K562 (cell line): ENCODE data around the gene ATP2A2. TPM values are rescaled to one million over a fixed set of nuclear protein-coding genes. Genes with fewer than 3 reads are reported as not detected.

Experiments
- EP300 ChIP-seq: IDR thresholded peaks from 2 replicates; pipeline ENCODE4 v1.6.1; 2012; ENCODE audit warnings: low read length, improper control_type of control experiment
- FOXM1 ChIP-seq, 2 experiments: fragments of 450-650 bp in 1 of 2; sonication (generic) in 1 of 2; formaldehyde crosslinking in 1 of 2; IDR thresholded peaks; 2 replicates each; pipeline versions ENCODE4 v1.6.1 to v1.9.0; 2017 to 2022; ENCODE audit warnings: low read depth in 2 of 2, mild to moderate bottlenecking in 2 of 2, missing genetic modification reagents in 1 of 2, moderate library complexity in 1 of 2
- HDAC3 ChIP-seq: fragments of 450-650 bp; IDR thresholded peaks from 2 replicates; pipeline ENCODE4 v1.6.1; 2018; ENCODE audit warnings: borderline replicate concordance, mild to moderate bottlenecking, moderate library complexity; ENCODE audit not compliant: partially characterized antibody
- HEY1 ChIP-seq: fragments of 250-450 bp; sonication (Bioruptor Pico); IDR thresholded peaks from 2 replicates; pipeline ENCODE4 v1.5.0; 2020; ENCODE audit warnings: mild to moderate bottlenecking, moderate library complexity, borderline replicate concordance
- HNRNPL ChIP-seq: fragments of 200-400 bp; formaldehyde crosslinking; IDR thresholded peaks from 2 replicates; pipeline ENCODE4 v1.6.1; 2017; ENCODE audit warnings: low read depth, mild to moderate bottlenecking, low read length
- ILF3 ChIP-seq: fragments of 450-650 bp; IDR thresholded peaks from 2 replicates; pipeline ENCODE4 v1.6.1; 2018; ENCODE audit warnings: antibody characterized with exemption, mild to moderate bottlenecking, moderate library complexity, borderline replicate concordance
- MECOM ChIP-seq: fragments of 250-450 bp; sonication (Bioruptor Pico); IDR thresholded peaks from 2 replicates; pipeline ENCODE4 v1.8.0; 2022; ENCODE audit warnings: inconsistent platforms
- MXI1 ChIP-seq: IDR thresholded peaks from 2 replicates; pipeline ENCODE4 v1.6.1; 2011; ENCODE audit warnings: low read depth, mild to moderate bottlenecking, improper control_type of control experiment, low read length
- NBN ChIP-seq: fragments of 450-650 bp; IDR thresholded peaks from 2 replicates; pipeline ENCODE4 v1.6.1; 2016; ENCODE audit warnings: low read depth, mild to moderate bottlenecking
- NFE2L1 ChIP-seq: fragments of 450-650 bp; IDR thresholded peaks from 2 replicates; pipeline ENCODE4 v1.6.1; 2016; ENCODE audit warnings: missing genetic modification characterization, low read depth, mild to moderate bottlenecking, missing compliant biosample characterization, moderate library complexity, borderline replicate concordance
- NFXL1 ChIP-seq: fragments of 450-650 bp; formaldehyde crosslinking; IDR thresholded peaks from 2 replicates; pipeline ENCODE4 v1.4.0; 2021; ENCODE audit warnings: mild to moderate bottlenecking
- RHOXF2B ChIP-seq: fragments of 250-450 bp; sonication (Bioruptor Pico); conservative IDR thresholded peaks from 2 replicates; pipeline ENCODE4 v1.5.1; 2021
- SMARCA5 ChIP-seq: fragments of 450-650 bp; IDR thresholded peaks from 2 replicates; pipeline ENCODE4 v1.6.1; 2016
- SRSF3 ChIP-seq: fragments of 200-400 bp; formaldehyde crosslinking; IDR thresholded peaks from 2 replicates; pipeline ENCODE4 v1.6.1; 2016; ENCODE audit warnings: mild to moderate bottlenecking, low read length, moderate library complexity; ENCODE audit not compliant: insufficient read depth
- TEAD1 ChIP-seq, 2 experiments: fragments of 450-650 bp in 1 of 2; sonication (generic) in 1 of 2; formaldehyde crosslinking; IDR thresholded peaks; 2 replicates each; pipeline versions ENCODE4 v1.4.0 to v1.8.0; 2020 to 2022; ENCODE audit warnings: mild to moderate bottlenecking in 2 of 2, missing genetic modification reagents in 1 of 2
- ZNF274 ChIP-seq: IDR thresholded peaks from 2 replicates; pipeline ENCODE4 v1.6.1; 2011; ENCODE audit warnings: low read depth, mild to moderate bottlenecking, low read length, moderate library complexity, borderline replicate concordance
- ZNF408 ChIP-seq: fragments of 250-450 bp; sonication (Bioruptor Pico); IDR thresholded peaks from 2 replicates; pipeline ENCODE4 v1.4.0; 2020; ENCODE audit warnings: low read depth, mild to moderate bottlenecking, moderate library complexity
- ZNF444 ChIP-seq: fragments of 250-450 bp; sonication (Bioruptor Pico); IDR thresholded peaks from 2 replicates; pipeline ENCODE4 v1.4.0; 2020; ENCODE audit warnings: mild to moderate bottlenecking, moderate library complexity
- ZNF717 ChIP-seq: fragments of 250-450 bp; sonication (Bioruptor Pico); IDR thresholded peaks from 2 replicates; pipeline ENCODE4 v1.5.0; 2021
- ZNF766 ChIP-seq: fragments of 200-800 bp; sonication (Bioruptor generic); conservative IDR thresholded peaks from 2 replicates; pipeline ENCODE4 v1.6.1; 2016; ENCODE audit warnings: missing genetic modification characterization, missing compliant biosample characterization
- polyA plus RNA-seq, 8 experiments: library from polyadenylated mRNA; depleted of rRNA in 4 of 8; stranded (reverse) in 5 of 8; unstranded in 3 of 8; fragments of >200 nt; fragmentation: Nextera tagmentation in 2 of 8; fragmentation: Illumina TruSeq in 1 of 8; extraction: Ambion mirVana in 2 of 8; extraction: Trizol in 1 of 8; gene quantifications; 2 replicates each; pipeline versions ENCODE4 v1.2.1 to v1.2.3, GENCODE V29; 2011 to 2014; ENCODE audit warnings: inconsistent platforms in 1 of 8, missing spikeins in 1 of 8
- total RNA-seq, 7 experiments: library from RNA; depleted of rRNA in 6 of 7; stranded (reverse); fragments of >200 nt in 6 of 7; fragmentation: Illumina TruSeq in 2 of 7; extraction: Trizol in 2 of 7; gene quantifications; 2 replicates each; pipeline versions ENCODE4 v1.2.1 to v1.2.3, GENCODE V29; 2011 to 2021; ENCODE audit warnings: low replicate concordance in 1 of 7
- TF ChIP-seq, protein P1 (sequence below): fragments of 250-450 bp; sonication (Bioruptor Pico); IDR thresholded peaks from 2 replicates; pipeline ENCODE4 v1.5.0; 2021; ENCODE audit warnings: mild to moderate bottlenecking, borderline replicate concordance
- TF ChIP-seq, protein P2 (sequence below): IDR thresholded peaks from 2 replicates; pipeline ENCODE4 v1.6.1; 2011; ENCODE audit warnings: borderline replicate concordance, low read depth, mild to moderate bottlenecking, moderate library complexity, low read length; ENCODE audit not compliant: insufficient read depth, poor library complexity, severe bottlenecking
- TF ChIP-seq, protein P3 (sequence below): sonication (generic); formaldehyde crosslinking; IDR thresholded peaks from 2 replicates; pipeline ENCODE4 v1.8.1; 2022; ENCODE audit warnings: missing genetic modification reagents

The ATP2A2 gene
- total and polyA plus RNA-seq, 9 of the 15 experiments (the other 6 are each of a cell fraction or from before 2014, with no cell fraction given): 5.2 to 205 (median 51.6) TPM

DNA sequence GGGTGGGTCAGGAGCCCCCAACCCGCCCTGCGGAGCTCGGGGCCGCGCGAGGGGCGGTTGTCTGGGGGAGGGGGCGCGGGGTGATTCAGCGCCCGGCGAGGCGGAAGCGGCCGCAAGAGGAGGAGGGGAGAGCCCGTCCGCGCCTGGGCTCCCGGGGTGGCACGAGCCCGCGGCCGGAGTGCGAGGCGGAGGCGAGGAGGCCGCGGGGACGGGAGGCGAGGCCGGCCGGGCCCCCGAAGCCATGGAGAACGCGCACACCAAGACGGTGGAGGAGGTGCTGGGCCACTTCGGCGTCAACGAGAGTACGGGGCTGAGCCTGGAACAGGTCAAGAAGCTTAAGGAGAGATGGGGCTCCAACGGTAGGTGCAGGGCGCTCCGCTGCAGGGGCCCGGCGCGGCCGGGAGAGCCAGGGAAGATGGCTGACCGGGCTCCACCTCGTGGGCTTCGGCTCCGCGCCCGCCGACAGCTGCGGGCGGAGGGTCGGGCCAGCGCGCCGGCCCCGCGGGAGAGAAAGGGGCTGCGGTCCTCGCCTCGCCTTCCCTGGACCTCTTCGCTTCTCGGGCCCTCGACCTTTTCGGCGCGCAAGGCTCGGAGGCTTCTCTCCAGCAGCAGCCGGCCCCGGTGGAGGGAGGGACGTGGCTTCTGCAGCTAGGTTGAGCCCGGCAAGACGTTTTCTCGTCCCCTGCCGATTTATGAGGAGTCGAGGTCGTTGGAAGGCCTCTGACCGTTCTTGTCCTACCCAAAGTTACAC is 677 bp downstream of the ATP2A2 start (continued):
- no peak for TF ChIP-seq HEY1 (CRISPR knock-in tag)
- TF ChIP-seq RHOXF2B (CRISPR knock-in tag): no peak
- TF ChIP-seq MXI1: 0 out of 2 replicates have a peak, but pooled peaks have one; percentile 11
- no peak for TF ChIP-seq NFXL1 (CRISPR knock-in tag)
- TF ChIP-seq, protein P1, sequence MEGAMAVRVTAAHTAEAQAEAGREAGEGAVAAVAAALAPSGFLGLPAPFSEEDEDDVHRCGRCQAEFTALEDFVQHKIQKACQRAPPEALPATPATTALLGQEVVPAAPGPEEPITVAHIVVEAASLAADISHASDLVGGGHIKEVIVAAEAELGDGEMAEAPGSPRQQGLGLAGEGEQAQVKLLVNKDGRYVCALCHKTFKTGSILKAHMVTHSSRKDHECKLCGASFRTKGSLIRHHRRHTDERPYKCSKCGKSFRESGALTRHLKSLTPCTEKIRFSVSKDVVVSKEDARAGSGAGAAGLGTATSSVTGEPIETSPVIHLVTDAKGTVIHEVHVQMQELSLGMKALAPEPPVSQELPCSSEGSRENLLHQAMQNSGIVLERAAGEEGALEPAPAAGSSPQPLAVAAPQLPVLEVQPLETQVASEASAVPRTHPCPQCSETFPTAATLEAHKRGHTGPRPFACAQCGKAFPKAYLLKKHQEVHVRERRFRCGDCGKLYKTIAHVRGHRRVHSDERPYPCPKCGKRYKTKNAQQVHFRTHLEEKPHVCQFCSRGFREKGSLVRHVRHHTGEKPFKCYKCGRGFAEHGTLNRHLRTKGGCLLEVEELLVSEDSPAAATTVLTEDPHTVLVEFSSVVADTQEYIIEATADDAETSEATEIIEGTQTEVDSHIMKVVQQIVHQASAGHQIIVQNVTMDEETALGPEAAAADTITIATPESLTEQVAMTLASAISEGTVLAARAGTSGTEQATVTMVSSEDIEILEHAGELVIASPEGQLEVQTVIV (CRISPR knock-in tag): no peak
- no peak for TF ChIP-seq ZNF274
- no peak for TF ChIP-seq HDAC3
- TF ChIP-seq SRSF3: 0 out of 2 replicates have a peak, but pooled peaks have one; percentile 54
- TF ChIP-seq ZNF444 (CRISPR knock-in tag): no peak
- no peak for TF ChIP-seq MECOM (CRISPR knock-in tag)
- TF ChIP-seq SMARCA5: no peak
- TF ChIP-seq NBN: no peak
- no peak for TF ChIP-seq ZNF408 (CRISPR knock-in tag)
- TF ChIP-seq, protein P2, sequence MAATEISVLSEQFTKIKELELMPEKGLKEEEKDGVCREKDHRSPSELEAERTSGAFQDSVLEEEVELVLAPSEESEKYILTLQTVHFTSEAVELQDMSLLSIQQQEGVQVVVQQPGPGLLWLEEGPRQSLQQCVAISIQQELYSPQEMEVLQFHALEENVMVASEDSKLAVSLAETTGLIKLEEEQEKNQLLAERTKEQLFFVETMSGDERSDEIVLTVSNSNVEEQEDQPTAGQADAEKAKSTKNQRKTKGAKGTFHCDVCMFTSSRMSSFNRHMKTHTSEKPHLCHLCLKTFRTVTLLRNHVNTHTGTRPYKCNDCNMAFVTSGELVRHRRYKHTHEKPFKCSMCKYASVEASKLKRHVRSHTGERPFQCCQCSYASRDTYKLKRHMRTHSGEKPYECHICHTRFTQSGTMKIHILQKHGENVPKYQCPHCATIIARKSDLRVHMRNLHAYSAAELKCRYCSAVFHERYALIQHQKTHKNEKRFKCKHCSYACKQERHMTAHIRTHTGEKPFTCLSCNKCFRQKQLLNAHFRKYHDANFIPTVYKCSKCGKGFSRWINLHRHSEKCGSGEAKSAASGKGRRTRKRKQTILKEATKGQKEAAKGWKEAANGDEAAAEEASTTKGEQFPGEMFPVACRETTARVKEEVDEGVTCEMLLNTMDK: no peak
- TF ChIP-seq ZNF766 (CRISPR knock-in tag): no peak
- TF ChIP-seq ILF3: no peak
- TF ChIP-seq, protein P3, sequence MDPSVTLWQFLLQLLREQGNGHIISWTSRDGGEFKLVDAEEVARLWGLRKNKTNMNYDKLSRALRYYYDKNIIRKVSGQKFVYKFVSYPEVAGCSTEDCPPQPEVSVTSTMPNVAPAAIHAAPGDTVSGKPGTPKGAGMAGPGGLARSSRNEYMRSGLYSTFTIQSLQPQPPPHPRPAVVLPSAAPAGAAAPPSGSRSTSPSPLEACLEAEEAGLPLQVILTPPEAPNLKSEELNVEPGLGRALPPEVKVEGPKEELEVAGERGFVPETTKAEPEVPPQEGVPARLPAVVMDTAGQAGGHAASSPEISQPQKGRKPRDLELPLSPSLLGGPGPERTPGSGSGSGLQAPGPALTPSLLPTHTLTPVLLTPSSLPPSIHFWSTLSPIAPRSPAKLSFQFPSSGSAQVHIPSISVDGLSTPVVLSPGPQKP (CRISPR knock-in tag): no peak
- no peak for TF ChIP-seq NFE2L1
- no peak; the same call in 1 of the 2 replicates for TF ChIP-seq HNRNPL
- no peak for TF ChIP-seq TEAD1 (CRISPR knock-in tag; IDR thresholded peaks at IDR 0.05)
- TF ChIP-seq EP300: no peak
- TF ChIP-seq FOXM1 (IDR thresholded peaks at IDR 0.05; ENCODE audit: low read depth): no peak
- peak; percentile 91; the same call in 1 of the 2 replicates for TF ChIP-seq FOXM1 (CRISPR knock-in tag; IDR thresholded peaks at IDR 0.05; ENCODE audit: low read depth)
- no peak for TF ChIP-seq ZNF717 (CRISPR knock-in tag)
